ENCODE results near the gene ELAVL3. TPM values are rescaled to one million over a fixed set of nuclear protein-coding genes. Genes with fewer than 3 reads are reported as not detected.

The ELAVL3 gene
- total and polyA plus RNA-seq, 8 donors, result 0.08 to 0.16 (median 0.15) TPM; not detected in 5

DNA sequence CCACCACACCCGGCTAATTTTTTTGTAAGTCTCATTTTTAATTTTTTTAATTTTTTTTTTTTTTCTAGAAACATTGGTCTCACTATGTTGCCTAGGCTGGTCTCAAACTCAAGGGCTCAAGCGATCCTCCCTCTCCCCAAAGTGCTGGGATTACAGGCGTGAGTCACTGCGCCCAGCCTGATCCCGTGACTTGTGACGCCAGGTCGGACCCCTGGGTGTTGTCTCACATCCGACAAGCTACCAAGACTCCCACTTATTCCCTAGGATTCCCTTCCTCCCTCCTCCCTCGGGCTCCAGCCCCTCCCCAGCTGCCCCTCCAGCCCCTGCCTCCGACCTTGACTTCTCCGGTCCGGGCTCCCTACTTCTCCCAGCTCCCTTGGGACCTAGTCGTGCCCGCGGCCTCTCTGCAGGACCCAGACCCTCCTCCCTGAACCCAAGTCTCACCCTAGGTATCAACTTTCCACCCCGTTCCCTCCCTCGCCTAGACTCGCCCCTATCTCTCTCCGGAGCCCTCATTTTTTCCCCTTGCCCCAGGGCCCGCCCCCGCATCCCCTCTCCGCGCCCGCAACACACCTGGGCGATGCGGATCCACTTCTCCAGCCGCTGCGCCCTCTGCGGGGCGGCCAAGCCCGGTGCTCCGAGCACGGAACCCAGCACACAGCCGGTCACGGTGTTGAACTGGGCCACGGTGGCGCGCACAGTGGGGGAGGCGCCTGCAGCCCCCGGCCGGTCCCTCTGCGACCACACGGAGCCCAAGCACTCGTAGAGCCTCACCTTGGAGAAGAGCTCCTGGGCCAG is 74.8 kb downstream of the ELAVL3 start:
- DNase-seq (peak in 2 of 6 donors; percentile 15 to 63), ATAC-seq (no peak), FAIRE-seq (no peak)
- H3K4me3 ChIP-seq, result no peak overlapping the region
- intact Hi-C loops (cut with DNase I), result no loop called here
- WGBS, 2 donors, result 82 to 87% methylated on average over 39 to 44 of the region's 44 CpGs
- H3K27ac ChIP-seq, result no peak overlapping the region
- no peaks in the 10 kb centered on the region for H3K4me1 ChIP-seq
- no peaks in the 10 kb centered on the region for H3K9me3 ChIP-seq
- TF ChIP-seq, protein P1, sequence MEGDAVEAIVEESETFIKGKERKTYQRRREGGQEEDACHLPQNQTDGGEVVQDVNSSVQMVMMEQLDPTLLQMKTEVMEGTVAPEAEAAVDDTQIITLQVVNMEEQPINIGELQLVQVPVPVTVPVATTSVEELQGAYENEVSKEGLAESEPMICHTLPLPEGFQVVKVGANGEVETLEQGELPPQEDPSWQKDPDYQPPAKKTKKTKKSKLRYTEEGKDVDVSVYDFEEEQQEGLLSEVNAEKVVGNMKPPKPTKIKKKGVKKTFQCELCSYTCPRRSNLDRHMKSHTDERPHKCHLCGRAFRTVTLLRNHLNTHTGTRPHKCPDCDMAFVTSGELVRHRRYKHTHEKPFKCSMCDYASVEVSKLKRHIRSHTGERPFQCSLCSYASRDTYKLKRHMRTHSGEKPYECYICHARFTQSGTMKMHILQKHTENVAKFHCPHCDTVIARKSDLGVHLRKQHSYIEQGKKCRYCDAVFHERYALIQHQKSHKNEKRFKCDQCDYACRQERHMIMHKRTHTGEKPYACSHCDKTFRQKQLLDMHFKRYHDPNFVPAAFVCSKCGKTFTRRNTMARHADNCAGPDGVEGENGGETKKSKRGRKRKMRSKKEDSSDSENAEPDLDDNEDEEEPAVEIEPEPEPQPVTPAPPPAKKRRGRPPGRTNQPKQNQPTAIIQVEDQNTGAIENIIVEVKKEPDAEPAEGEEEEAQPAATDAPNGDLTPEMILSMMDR (IDR thresholded peaks at IDR 0.05), result no peak
- H3K36me3 ChIP-seq, result peaks cover 0 to 7% (median 0%) of the 10 kb centered on the region in 3 donors
- no peaks in the 10 kb centered on the region for H3K27me3 ChIP-seq

DNA sequence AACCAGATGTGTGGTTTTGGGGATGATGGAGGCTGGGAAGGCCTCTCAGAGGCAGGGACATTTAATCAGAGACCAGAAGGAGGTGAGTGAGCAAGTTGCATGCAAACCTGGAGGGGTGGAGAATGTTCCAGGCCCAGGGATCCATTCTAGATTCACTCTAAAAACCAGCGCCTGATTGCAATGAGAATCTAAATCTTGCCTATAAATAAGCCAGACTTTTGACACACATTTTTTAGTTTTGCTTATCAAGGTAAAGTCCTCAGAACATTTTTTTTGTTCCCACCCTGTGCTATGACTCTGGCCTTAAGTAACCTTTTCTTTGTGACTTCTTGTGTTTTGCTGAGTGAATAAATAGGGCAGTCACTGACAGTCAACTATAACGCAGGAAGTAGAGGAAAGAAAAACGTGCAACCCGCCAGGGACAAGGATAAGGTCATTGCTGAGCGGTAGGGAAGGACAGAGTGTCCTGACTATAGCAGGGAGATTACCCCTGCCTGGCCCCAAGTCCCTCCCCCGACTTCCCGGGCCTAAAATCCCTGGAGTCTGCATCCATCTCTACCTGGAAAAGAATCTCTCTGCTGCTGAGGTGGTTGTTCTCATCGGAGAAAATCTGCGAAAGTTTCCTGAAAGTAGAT is 76.1 kb downstream of the ELAVL3 start:
- intact Hi-C loops (cut with DNase I), result no loop called here
- no peaks in the 10 kb centered on the region for H3K27me3 ChIP-seq
- H3K4me3 ChIP-seq, result no peak overlapping the region
- no peaks in the 10 kb centered on the region for H3K9me3 ChIP-seq
- DNase-seq (peak in 1 of 6 donors; percentile 6), ATAC-seq (no peak), FAIRE-seq (no peak)
- 78 to 82% methylated on average over 9 of the region's 9 CpGs for WGBS, 2 donors
- H3K36me3 ChIP-seq, result peaks cover 0 to 7% (median 0%) of the 10 kb centered on the region in 3 donors
- TF ChIP-seq, protein P1 (IDR thresholded peaks at IDR 0.05), result no peak
- no peaks in the 10 kb centered on the region for H3K4me1 ChIP-seq
- H3K27ac ChIP-seq, result no peak overlapping the region

DNA sequence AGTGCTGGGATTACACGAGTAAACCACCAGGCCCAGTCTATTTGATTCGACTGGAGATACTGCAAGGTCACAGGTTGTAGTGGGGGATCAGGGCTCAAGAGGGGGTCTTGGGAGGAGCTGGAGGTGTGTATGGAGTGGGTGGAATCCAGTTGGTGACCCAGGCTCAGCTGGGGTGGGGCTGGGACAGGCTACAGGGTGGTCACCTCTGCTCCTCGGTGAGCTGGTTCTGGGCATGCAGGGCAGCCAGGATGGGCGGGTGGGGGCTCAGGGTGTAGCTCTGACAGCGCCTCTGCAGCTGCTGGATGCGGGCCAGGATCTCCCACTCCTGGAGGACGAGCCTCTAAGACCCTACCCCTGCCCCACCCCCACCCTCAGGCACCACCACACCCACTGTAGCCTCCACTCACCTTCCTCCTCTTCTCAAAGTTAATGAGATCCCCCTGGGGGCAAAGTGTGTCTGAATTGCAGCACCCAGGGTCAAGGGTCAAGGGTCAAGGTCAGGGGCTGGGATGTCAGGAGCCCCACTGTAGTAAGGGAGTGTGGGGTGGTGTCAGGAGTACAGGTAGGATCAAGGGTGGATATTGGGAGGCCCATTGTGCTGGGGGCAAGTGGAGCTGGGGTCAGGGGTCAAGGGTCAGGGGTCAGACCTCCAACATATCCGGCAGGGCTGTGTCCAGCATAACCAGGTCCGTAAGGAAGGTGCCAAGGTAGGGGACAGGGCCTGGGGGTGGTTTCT is 78.9 kb downstream of the ELAVL3 start:
- Histone ChIP-seq H3K27ac (no peak overlapping the region), H3K27me3 (no peaks in the 10 kb centered on the region), H3K4me1 (no peaks in the 10 kb centered on the region), H3K36me3 (peaks cover 0 to 22% (median 0%) of the 10 kb centered on the region in 3 donors), H3K4me3 (no peak overlapping the region), H3K9me3 (no peaks in the 10 kb centered on the region)
- intact Hi-C loops (cut with DNase I), result no loop called here
- FAIRE-seq (no peak), ATAC-seq (no peak), DNase-seq (peak in 2 of 6 donors; percentile 17 to 77)
- 82 to 86% methylated on average over 4 to 9 of the region's 9 CpGs for WGBS, 2 donors
- TF ChIP-seq, protein P1 (IDR thresholded peaks at IDR 0.05), result no peak

Small RNAs within 50 kb of the gene (microRNA-seq; reads per million reads assigned to microRNA genes)
- 0 reads per million in 2 donors for gene MIR7974

Other genes starting within 250 kb of the ELAVL3 start
- 1 to 10 TPM in 2 of 6 donors, not detected in 4; 1.3 to 1.4 TPM for gene ANGPTL8, start 241.4 kb downstream of the ELAVL3 start, total RNA-seq
- 1 to 10 TPM in 1 of 2 donors, under 1 TPM in 1; 0.38 to 2.2 TPM for gene ANGPTL8, start 241.4 kb downstream of the ELAVL3 start, polyA plus RNA-seq
- gene DOCK6, start 218.5 kb downstream of the ELAVL3 start, total RNA-seq, result 10 to 100 TPM; 18.0 to 31.8 (median 26.2) TPM
- gene DOCK6, start 218.5 kb downstream of the ELAVL3 start, polyA plus RNA-seq, result 10 to 100 TPM; 60.2 to 79.0 TPM
- gene TSPAN16, start 184.9 kb downstream of the ELAVL3 start, total RNA-seq, result not detected
- not detected for gene TSPAN16, start 184.9 kb downstream of the ELAVL3 start, polyA plus RNA-seq
- 100 to 1,000 TPM in 4 of 6 donors, 10 to 100 TPM in 2; 70.6 to 134 (median 107) TPM for gene RAB3D, start 141.4 kb downstream of the ELAVL3 start, total RNA-seq
- 10 to 100 TPM; 11.0 to 15.2 TPM for gene RAB3D, start 141.4 kb downstream of the ELAVL3 start, polyA plus RNA-seq
- gene TMEM205, start 134.8 kb downstream of the ELAVL3 start, total RNA-seq, result 10 to 100 TPM; 41.4 to 69.2 (median 53.0) TPM
- gene TMEM205, start 134.8 kb downstream of the ELAVL3 start, polyA plus RNA-seq, result 100 to 1,000 TPM in 1 of 2 donors, 10 to 100 TPM in 1; 84.5 to 175 TPM
- 10 to 100 TPM; 11.6 to 21.1 (median 14.1) TPM for gene CCDC159, start 134.5 kb downstream of the ELAVL3 start, total RNA-seq
- gene CCDC159, start 134.5 kb downstream of the ELAVL3 start, polyA plus RNA-seq, result 100 to 1,000 TPM in 1 of 2 donors, 10 to 100 TPM in 1; 86.6 to 106 TPM
- 10 to 100 TPM in 1 of 6 donors, 1 to 10 TPM in 5; 4.4 to 11.0 (median 7.1) TPM for gene PLPPR2, start 125.6 kb downstream of the ELAVL3 start, total RNA-seq
- 10 to 100 TPM; 15.7 to 32.8 TPM for gene PLPPR2, start 125.6 kb downstream of the ELAVL3 start, polyA plus RNA-seq
- gene SWSAP1, start 106.4 kb downstream of the ELAVL3 start, total RNA-seq, result 1 to 10 TPM in 4 of 6 donors, under 1 TPM in 2; 0.55 to 1.5 (median 1.1) TPM
- gene SWSAP1, start 106.4 kb downstream of the ELAVL3 start, polyA plus RNA-seq, result 1 to 10 TPM; 1.8 to 2.7 TPM
- 10 to 100 TPM in 1 of 6 donors, 1 to 10 TPM in 5; 5.4 to 16.3 (median 8.0) TPM for gene EPOR, start 96.7 kb downstream of the ELAVL3 start, total RNA-seq
- 10 to 100 TPM; 30.4 to 46.2 TPM for gene EPOR, start 96.7 kb downstream of the ELAVL3 start, polyA plus RNA-seq
- 10 to 100 TPM; 22.3 to 71.1 (median 33.7) TPM for gene RGL3, start 61.7 kb downstream of the ELAVL3 start, total RNA-seq
- 100 to 1,000 TPM; 152 to 170 TPM for gene RGL3, start 61.7 kb downstream of the ELAVL3 start, polyA plus RNA-seq
- gene ODAD3, start 45.9 kb downstream of the ELAVL3 start, total RNA-seq, result under 1 TPM; 0.13 to 0.44 (median 0.26) TPM
- 1 to 10 TPM in 1 of 2 donors, under 1 TPM in 1; 0.84 to 1.8 TPM for gene ODAD3, start 45.9 kb downstream of the ELAVL3 start, polyA plus RNA-seq
- gene PRKCSH, start 45.4 kb downstream of the ELAVL3 start, total RNA-seq, result 100 to 1,000 TPM; 132 to 217 (median 175) TPM
- 100 to 1,000 TPM; 114 to 140 TPM for gene PRKCSH, start 45.4 kb downstream of the ELAVL3 start, polyA plus RNA-seq
- 1 to 10 TPM; 4.5 to 6.2 (median 5.6) TPM for gene ZNF653, start 24.8 kb upstream of the ELAVL3 start, total RNA-seq
- 10 to 100 TPM; 21.8 to 25.6 TPM for gene ZNF653, start 24.8 kb upstream of the ELAVL3 start, polyA plus RNA-seq
- 10 to 100 TPM; 32.1 to 54.8 (median 36.9) TPM for gene ECSIT, start 48.1 kb upstream of the ELAVL3 start, total RNA-seq
- gene ECSIT, start 48.1 kb upstream of the ELAVL3 start, polyA plus RNA-seq, result 10 to 100 TPM; 60.3 to 87.3 TPM
- gene CNN1, start 57.8 kb upstream of the ELAVL3 start, total RNA-seq, result 1 to 10 TPM in 4 of 6 donors, under 1 TPM in 2; 0.43 to 5.2 (median 1.8) TPM
- 10 to 100 TPM; 11.3 to 38.8 TPM for gene CNN1, start 57.8 kb upstream of the ELAVL3 start, polyA plus RNA-seq
- 10 to 100 TPM; 25.0 to 38.9 (median 32.4) TPM for gene ELOF1, start 78.2 kb upstream of the ELAVL3 start, total RNA-seq
- gene ELOF1, start 78.2 kb upstream of the ELAVL3 start, polyA plus RNA-seq, result 10 to 100 TPM; 52.0 to 63.4 TPM
- 10 to 100 TPM in 2 of 6 donors, 1 to 10 TPM in 4; 3.5 to 21.8 (median 7.0) TPM for gene ACP5, start 96.6 kb upstream of the ELAVL3 start, total RNA-seq
- gene ACP5, start 96.6 kb upstream of the ELAVL3 start, polyA plus RNA-seq, result 10 to 100 TPM in 1 of 2 donors, 1 to 10 TPM in 1; 7.7 to 11.4 TPM
- 1 to 10 TPM; 4.4 to 8.5 (median 6.0) TPM for gene ZNF627, start 116.4 kb upstream of the ELAVL3 start, total RNA-seq
- gene ZNF627, start 116.4 kb upstream of the ELAVL3 start, polyA plus RNA-seq, result 1 to 10 TPM; 4.6 to 6.4 TPM